Keratinocyte (primary cell): ENCODE results near the gene PDE12. TPM values are rescaled to one million over a fixed set of nuclear protein-coding genes. Genes with fewer than 3 reads are reported as not detected.

Experiments
- DNase-seq: peaks from one replicate; pipeline ENCODE4 v3.0.0-alpha.2; 2011; ENCODE audit warnings: low read depth, missing footprints, low spot score
- FAIRE-seq: peaks from 2 replicates; lab custom pipeline; 2011; peaks lifted over from hg19 to GRCh38; lab: Jason Lieb, UNC
- H2AFZ ChIP-seq: 2 replicates; pipeline ENCODE4 v1.6.0; 2012; ENCODE audit warnings: low read length, control low read depth, inconsistent platforms; ENCODE audit not compliant: control insufficient read depth
- H3K27ac ChIP-seq: 2 replicates; pipeline ENCODE4 v1.5.1; 2011; ENCODE audit warnings: low read length; ENCODE audit not compliant: control insufficient read depth, insufficient read depth
- H3K27me3 ChIP-seq: 3 replicates; pipeline ENCODE4 v1.6.0; 2011; ENCODE audit warnings: low read length; ENCODE audit not compliant: control insufficient read depth, insufficient read depth; ENCODE audit errors: extremely low read depth
- H3K36me3 ChIP-seq, 2 experiments: 2 replicates in 1 of 2; 3 replicates in 1 of 2; pipeline ENCODE4 v1.5.1; 2011; ENCODE audit warnings: low read length in 2 of 2, mild to moderate bottlenecking in 1 of 2; ENCODE audit not compliant: control insufficient read depth in 2 of 2, insufficient read depth in 2 of 2; ENCODE audit errors: extremely low read depth in 1 of 2
- H3K4me1 ChIP-seq: 3 replicates; pipeline ENCODE4 v1.5.1; 2011; ENCODE audit warnings: low read length; ENCODE audit not compliant: control insufficient read depth, insufficient read depth; ENCODE audit errors: extremely low read depth
- H3K4me2 ChIP-seq: 3 replicates; pipeline ENCODE4 v1.6.0; 2011; ENCODE audit warnings: low read depth, low read length; ENCODE audit not compliant: control insufficient read depth, insufficient read depth; ENCODE audit errors: extremely low read depth
- H3K4me3 ChIP-seq, 3 experiments: fragments of 200-600 bp in 1 of 3; sonication (generic) in 1 of 3; 2 replicates in 2 of 3; 3 replicates in 1 of 3; pipeline ENCODE4 v1.5.1; 2011 to 2016; ENCODE audit warnings: low read length in 3 of 3, mild to moderate bottlenecking in 3 of 3, control low read depth in 2 of 3, inconsistent platforms in 1 of 3, low read depth in 1 of 3, mixed read lengths in 1 of 3, mixed run types in 1 of 3, moderate library complexity in 1 of 3; ENCODE audit not compliant: control insufficient read depth in 2 of 3, insufficient read depth in 2 of 3; ENCODE audit errors: extremely low read depth in 1 of 3
- H3K79me2 ChIP-seq: 2 replicates; pipeline ENCODE4 v1.6.0; 2012; ENCODE audit warnings: low read length; ENCODE audit not compliant: control insufficient read depth, insufficient read depth
- H3K9ac ChIP-seq: 3 replicates; pipeline ENCODE4 v1.6.0; 2011; ENCODE audit warnings: low read length; ENCODE audit not compliant: control insufficient read depth, insufficient read depth; ENCODE audit errors: extremely low read depth
- H3K9me1 ChIP-seq: 3 replicates; pipeline ENCODE4 v1.6.0; 2011; ENCODE audit warnings: low read length; ENCODE audit not compliant: control insufficient read depth, insufficient read depth; ENCODE audit errors: extremely low read depth
- H3K9me3 ChIP-seq: 2 replicates; pipeline ENCODE4 v1.5.1; 2012; ENCODE audit warnings: low read depth, low read length; ENCODE audit not compliant: control insufficient read depth
- H4K20me1 ChIP-seq: 3 replicates; pipeline ENCODE4 v1.6.0; 2011; ENCODE audit warnings: low read length; ENCODE audit not compliant: control insufficient read depth, insufficient read depth; ENCODE audit errors: extremely low read depth
- CTCF ChIP-seq, 3 experiments: IDR thresholded peaks in 1 of 3; conservative IDR thresholded peaks in 1 of 3; optimal IDR thresholded peaks in 1 of 3; 2 replicates in 2 of 3; 3 replicates in 1 of 3; pipeline versions ENCODE3 to v1.5.1; 2011; ENCODE audit warnings: low read length in 3 of 3, mild to moderate bottlenecking in 3 of 3, moderate library complexity in 2 of 3, control low read depth in 1 of 3, inconsistent platforms in 1 of 3; ENCODE audit not compliant: insufficient read depth in 2 of 3; ENCODE audit errors: extremely low read depth in 1 of 3
- EZH2 ChIP-seq: IDR thresholded peaks from one replicate; pipeline ENCODE4 v1.6.1; 2012; ENCODE audit warnings: inconsistent platforms, mild to moderate bottlenecking, low read length, moderate library complexity
- dilution Hi-C: fragments of 300-500 bp; cut with MboI; formaldehyde crosslinking; loops from one replicate; pipeline ENCODE4 v1.7.0; 2020; ENCODE audit warnings: low sequenced_read_pairs; ENCODE audit not compliant: extremely low pct_ligation_motif_present
- polyA plus RNA-seq, 5 experiments: library from polyadenylated mRNA; depleted of rRNA in 3 of 5; stranded (reverse) in 3 of 5; stranded (forward) in 1 of 5; unstranded in 1 of 5; fragments of >200 nt; gene quantifications; 1 replicate in 1 of 5; 2 replicates in 3 of 5; 3 replicates in 1 of 5; pipeline versions ENCODE4 v1.2.1 to v1.2.3, GENCODE V29; 2011 to 2012; ENCODE audit warnings: missing spikeins in 2 of 5, low read depth in 1 of 5, low replicate concordance in 1 of 5

Gene PDE12
- polyA plus RNA-seq, 1 donor (not counting 4 experiments of a cell fraction or from before 2014, with no cell fraction given), result 15.2 TPM

- dilution Hi-C loops, result no loop called here
- H3K79me2 ChIP-seq, result peaks cover 46% of the 10 kb centered on the region
- H3K4me3 ChIP-seq, result peak overlapping the region; percentile 75 to 79 (median 75)
- no peaks in the 10 kb centered on the region for H3K9me1 ChIP-seq
- H4K20me1 ChIP-seq, result no peaks in the 10 kb centered on the region
- no peak for DNase-seq
- peak overlapping the region; percentile 71 for H3K4me2 ChIP-seq
- peak overlapping the region; percentile 99 for H2AFZ ChIP-seq
- no peak for FAIRE-seq
- TF ChIP-seq EZH2, result no peak
- no peak for TF ChIP-seq CTCF (optimal IDR thresholded peaks at IDR 0.05 in 1 of 3, IDR thresholded peaks at IDR 0.05 in 1 of 3, conservative IDR thresholded peaks at IDR 0.05 in 1 of 3; ENCODE audit: extremely low read depth in 1 of 3, insufficient read depth in 2 of 3, low read length in 3 of 3)
- peak overlapping the region; percentile 92 for H3K9ac ChIP-seq
- no peaks in the 10 kb centered on the region for H3K27me3 ChIP-seq
- peaks cover 2 to 10% of the 10 kb centered on the region in 2 experiments for H3K36me3 ChIP-seq
- H3K4me1 ChIP-seq, result peaks cover 5% of the 10 kb centered on the region
- peak overlapping the region; percentile 99 for H3K27ac ChIP-seq
- H3K9me3 ChIP-seq, result no peaks in the 10 kb centered on the region
Measured at GRCh38 chr3:57557085-57557537, 1.0 kb downstream of the PDE12 start.

GRCh38 chr3:57559526-57559925 is 3.5 kb downstream of the PDE12 start:
- Histone ChIP-seq H3K36me3 (peaks cover 3 to 11% of the 10 kb centered on the region in 2 experiments), H3K4me2 (peak overlapping the region; percentile 9), H3K9ac (no peak overlapping the region)

More at GRCh38 chr3:57559526-57559925, 3.5 kb downstream of the PDE12 start:
- H3K79me2 ChIP-seq, result peaks cover 46% of the 10 kb centered on the region
- H3K4me1 ChIP-seq, result peaks cover 5% of the 10 kb centered on the region
- dilution Hi-C loops, result no loop called here
- H3K9me3 ChIP-seq, result no peaks in the 10 kb centered on the region
- H2AFZ ChIP-seq, result no peak overlapping the region
- no peaks in the 10 kb centered on the region for H3K9me1 ChIP-seq
- FAIRE-seq (no peak), DNase-seq (no peak)
- H3K27me3 ChIP-seq, result no peaks in the 10 kb centered on the region
- TF ChIP-seq CTCF (optimal IDR thresholded peaks at IDR 0.05 in 1 of 3, IDR thresholded peaks at IDR 0.05 in 1 of 3, conservative IDR thresholded peaks at IDR 0.05 in 1 of 3; ENCODE audit: extremely low read depth in 1 of 3, insufficient read depth in 2 of 3, low read length in 3 of 3), result no peak
- TF ChIP-seq EZH2, result no peak
- H4K20me1 ChIP-seq, result no peaks in the 10 kb centered on the region
- H3K27ac ChIP-seq, result no peak overlapping the region
- H3K4me3 ChIP-seq, result no peak overlapping the region
